NT2/D1 (cell line): ENCODE results near the gene WDR20.

Experiments used
- SUZ12 ChIP-seq: IDR thresholded peaks from 2 replicates; pipeline ENCODE4 v1.6.1; 2011; ENCODE audit not compliant: insufficient read length, insufficient read depth; ENCODE audit errors: extremely low read depth
- YY1 ChIP-seq: IDR thresholded peaks from 2 replicates; pipeline ENCODE4 v1.6.1; 2011; ENCODE audit not compliant: insufficient read length, insufficient read depth
- ZNF274 ChIP-seq: IDR thresholded peaks from 2 replicates; pipeline ENCODE4 v1.6.1; 2011; ENCODE audit warnings: mild to moderate bottlenecking, low read depth, low read length

GRCh38 chr14:102231476-102232347, 92.0 kb downstream of the WDR20 start:
- TF ChIP-seq ZNF274, result no peak
- no peak for TF ChIP-seq YY1
- no peak for TF ChIP-seq SUZ12
